PFSK-1 (cell line): ENCODE data around the gene MYL4.

Experiments used
- POLR2AphosphoS5 ChIP-seq: IDR thresholded peaks from 2 replicates; pipeline ENCODE4 v1.6.1; 2012; ENCODE audit warnings: low read depth, mild to moderate bottlenecking, control low read depth, low read length, moderate library complexity
- REST ChIP-seq, 2 experiments: IDR thresholded peaks; 2 replicates each; pipeline versions ENCODE4 v1.6.1 to v1.8.0; 2011 to 2012; ENCODE audit warnings: low read depth in 2 of 2, low read length in 2 of 2, control low read depth in 1 of 2, inconsistent platforms in 1 of 2, mild to moderate bottlenecking in 1 of 2, moderate library complexity in 1 of 2; ENCODE audit not compliant: insufficient read depth in 1 of 2

- TF ChIP-seq POLR2AphosphoS5 (no peak), REST (IDR thresholded peaks at IDR 0.05; ENCODE audit: insufficient read depth in 1 of 2, low read depth in 2 of 2, low read length in 2 of 2) (no peak)
These were observed 1.7 kb upstream of the MYL4 start for GRCh38 chr17:47207143-47208067.
